ENCODE results near the gene PADI1.
"Not testable (repeated sequence)": the region's sequence is repeated elsewhere in the genome, so short reads cannot be mapped to it uniquely, and the experiment has no call there.

PADI1 gene

DNA sequence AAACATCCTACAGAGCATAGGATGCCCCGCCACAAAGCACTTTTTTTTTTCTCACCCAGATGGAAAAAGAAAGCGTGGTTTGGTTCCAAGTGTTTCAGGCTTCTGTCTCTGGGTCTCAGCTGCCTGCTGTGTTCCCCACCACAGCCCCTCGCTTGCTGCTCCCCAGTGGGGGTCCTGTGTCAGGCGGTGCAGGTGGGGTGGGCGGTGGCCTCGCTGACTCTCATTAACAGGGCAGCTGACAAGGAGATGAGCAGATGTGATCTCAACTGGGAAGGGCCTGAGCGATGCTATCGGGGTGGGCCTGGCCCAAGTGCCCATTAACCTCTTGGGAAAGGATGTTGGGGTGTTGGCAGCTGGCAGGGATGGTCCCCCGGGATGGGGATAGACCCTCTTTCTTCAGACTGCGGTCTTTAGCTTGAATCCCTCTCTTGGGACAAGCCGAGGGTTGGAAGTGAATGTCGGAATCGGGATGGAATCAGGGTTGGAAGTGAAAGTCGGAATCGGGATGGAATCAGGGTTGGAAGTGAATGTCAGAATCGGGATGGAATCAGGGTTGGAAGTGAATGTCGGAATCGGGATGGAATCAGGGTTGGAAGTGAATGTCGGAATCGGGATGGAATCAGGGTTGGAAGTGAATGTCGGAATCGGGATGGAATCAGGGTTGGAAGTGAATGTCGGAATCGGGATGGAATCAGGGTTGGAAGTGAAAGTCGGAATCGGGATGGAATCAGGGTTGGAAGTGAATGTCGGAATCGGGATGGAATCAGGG, 36.3 kb downstream of the PADI1 start:
- not testable (repeated sequence) for DNase-seq (ENCODE audit: low read depth)

DNA sequence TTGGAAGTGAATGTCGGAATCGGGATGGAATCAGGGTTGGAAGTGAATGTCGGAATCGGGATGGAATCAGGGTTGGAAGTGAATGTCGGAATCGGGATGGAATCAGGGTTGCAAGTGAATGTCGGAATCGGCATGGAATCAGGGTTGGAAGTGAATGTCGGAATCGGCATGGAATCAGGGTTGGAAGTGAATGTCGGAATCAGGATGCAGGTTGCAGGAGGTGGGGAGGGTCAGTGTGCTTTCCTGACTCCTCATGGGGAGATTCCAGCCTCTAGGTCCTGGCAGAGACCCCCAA, 36.8 kb downstream of the PADI1 start:
- DNase-seq (ENCODE audit: low read depth) = not testable (repeated sequence)

DNA sequence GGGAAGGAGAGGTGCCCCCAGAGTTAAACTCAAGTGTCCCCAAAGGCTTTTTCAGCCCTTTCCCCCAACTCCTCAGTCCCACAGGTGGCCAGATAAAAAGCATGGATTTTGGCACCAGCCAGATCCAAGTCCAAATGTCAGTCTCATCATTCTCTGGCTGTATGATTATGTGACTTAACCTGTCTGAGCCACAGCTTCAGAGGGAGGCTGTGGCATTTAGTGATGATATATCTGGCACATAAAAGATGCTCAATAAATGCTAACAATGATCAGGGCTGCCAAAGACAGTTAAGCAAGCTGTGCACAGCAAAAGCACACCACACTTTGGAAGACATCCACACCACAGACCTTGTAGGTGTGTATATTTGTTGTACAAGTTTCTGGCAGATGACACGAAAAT, 38.3 kb downstream of the PADI1 start:
- DNase-seq (ENCODE audit: low read depth) = no peak

DNA sequence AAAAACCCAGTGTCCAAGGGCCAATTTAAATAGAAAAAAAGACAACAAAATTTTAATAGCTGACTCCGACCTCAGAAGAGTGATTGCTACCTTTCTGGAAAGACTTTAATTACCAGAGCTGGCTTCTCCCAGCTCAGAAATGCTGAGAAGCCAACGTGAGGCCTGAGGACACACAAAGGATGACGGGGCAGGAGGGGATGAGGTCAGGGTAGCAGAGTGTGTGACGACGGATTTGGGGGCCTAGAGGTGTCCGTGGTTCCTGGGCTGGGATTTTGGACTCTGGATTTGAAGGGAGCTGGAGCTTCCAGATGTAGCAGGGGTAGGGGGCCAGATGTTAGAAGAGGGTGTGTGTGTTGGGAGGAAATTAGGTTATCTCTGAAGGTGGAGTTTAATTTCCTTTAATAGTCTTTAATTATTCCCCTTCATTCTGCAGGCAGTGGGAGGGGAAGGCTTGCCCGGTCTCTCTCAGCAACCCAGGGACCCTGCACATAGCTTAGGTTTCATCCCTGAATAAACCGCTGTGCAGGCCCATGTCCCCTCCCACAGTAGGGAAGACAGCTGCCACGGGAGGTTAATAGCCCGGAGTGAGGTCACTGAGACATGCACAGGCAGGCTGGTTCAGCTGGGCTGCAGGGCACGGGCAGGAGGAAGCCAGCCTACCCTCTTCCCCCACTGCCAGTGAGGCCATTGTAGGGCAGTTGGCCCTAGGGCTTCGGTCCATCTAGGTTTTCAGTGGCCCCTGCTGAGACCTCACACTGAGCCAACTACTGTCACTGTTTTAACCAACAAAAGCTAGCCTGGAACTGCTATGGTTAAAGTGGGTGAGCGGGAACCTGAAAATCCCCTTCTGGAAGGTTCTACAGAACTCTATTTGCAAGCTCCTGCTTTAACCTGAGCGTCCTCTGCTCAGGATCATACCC, 40.2 kb downstream of the PADI1 start:
- no peak for DNase-seq (ENCODE audit: low read depth)

DNA sequence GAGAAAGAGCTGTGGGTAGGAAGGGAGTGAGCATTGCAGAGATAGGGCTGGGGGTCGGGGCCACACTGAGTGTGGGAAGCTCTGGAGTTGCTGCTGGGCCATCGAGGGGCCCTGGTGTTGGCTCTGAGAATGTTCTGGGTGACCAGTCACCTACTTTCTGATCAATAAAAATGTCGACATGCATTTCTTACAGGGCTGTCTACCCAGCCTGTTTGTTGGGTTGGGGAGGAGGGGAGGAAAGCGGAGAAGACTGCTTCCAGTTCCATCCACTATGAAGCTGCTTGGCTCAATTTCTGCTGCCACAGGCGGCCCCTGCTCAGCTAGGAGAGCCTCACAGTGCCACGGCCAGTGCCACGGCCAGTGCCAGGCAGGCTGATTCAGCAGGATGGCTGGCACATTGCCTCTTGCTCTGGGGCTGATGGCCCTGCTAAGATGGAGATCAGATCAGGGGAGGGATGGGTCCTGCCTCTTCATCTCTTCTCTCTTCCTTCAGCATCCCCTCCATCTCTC, 40.9 kb downstream of the PADI1 start:
- no peak for DNase-seq (ENCODE audit: low read depth)

DNA sequence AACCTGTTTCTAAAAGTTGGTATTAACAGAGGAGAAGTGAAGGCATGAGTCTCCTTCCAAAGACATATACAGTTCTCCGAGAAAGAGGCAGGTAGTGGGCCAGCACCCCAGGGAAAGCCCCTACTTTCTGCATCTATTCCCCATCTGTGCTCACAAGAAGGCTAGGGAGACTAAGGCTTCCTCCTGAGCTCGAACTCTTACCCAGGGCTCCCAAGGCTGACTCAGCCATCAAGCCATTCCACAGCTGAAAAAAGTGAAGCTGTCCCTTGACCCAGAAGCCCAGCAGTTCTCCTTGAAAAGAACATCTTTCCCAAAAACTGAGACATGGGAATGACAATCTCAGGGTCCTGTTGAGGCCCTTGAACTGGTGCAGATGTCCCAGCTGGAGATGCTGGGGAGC, 42.0 kb downstream of the PADI1 start:
- DNase-seq (ENCODE audit: low read depth) = no peak

DNA sequence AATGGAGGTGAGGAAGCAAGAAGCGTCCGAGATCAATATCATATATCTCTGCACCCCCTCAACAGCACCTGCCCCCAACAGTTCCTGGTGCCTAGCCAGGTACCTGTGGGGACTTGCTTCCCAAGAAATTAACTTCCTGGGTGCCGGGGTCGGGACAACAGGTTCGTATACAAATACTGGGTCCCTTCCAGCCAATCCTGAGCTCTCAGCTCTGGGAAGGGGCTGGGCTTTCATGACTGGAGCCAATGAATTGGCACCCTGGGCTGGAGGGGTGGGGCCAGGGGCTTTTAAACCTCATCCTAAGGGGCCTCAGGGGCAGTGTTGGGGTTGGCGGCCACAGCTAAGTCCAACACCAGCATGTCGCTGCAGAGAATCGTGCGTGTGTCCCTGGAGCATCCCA, 43.9 kb downstream of the PADI1 start, which contains the start of gene PADI3:
TSS of gene PADI3 (plus strand) at position 318 of the 400 bp plus-strand sequence. CDS start at position 358, 40 bp downstream.
- DNase-seq (ENCODE audit: low read depth) = no peak

DNA sequence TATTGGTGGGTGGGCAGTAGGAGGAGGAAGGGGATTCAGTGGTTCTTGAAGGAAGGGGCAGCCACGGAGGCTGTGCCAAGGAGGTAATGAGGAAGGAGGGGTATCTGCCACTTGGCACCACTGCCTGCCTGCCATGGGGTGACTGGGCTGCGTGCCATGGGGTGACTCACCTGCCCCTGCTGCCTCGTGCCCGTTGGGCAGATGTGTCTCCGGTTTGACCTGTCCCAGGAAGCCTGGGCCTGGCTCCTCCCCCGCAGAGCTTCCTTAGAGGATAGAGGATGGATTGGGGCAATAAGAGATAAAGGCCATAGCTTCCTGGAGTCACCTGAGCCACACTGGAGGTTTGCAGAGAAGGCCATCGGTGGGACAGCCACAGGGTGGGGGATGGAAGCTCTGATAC, 45.7 kb downstream of the PADI1 start:
- no peak for DNase-seq (ENCODE audit: low read depth)

DNA sequence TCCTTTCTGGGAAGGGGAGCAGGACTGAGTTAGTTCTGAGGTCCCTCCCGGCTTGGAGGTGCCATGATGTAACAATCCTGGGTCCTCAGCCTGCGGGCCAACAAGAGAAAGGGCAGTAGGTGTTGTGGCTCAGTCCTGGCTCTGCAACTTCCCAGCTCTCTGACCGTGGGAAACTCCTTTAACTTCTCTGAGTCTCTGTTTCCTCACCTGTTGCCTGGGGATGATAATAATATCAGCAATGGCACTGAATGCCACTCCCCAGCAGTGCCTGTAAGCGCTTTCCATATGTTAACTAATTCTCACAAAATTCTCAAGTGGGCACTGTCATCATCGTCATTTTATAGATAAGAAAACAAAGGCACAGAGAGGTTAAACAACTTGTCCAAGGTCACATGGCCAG, 46.3 kb downstream of the PADI1 start:
- DNase-seq (ENCODE audit: low read depth) = no peak

DNA sequence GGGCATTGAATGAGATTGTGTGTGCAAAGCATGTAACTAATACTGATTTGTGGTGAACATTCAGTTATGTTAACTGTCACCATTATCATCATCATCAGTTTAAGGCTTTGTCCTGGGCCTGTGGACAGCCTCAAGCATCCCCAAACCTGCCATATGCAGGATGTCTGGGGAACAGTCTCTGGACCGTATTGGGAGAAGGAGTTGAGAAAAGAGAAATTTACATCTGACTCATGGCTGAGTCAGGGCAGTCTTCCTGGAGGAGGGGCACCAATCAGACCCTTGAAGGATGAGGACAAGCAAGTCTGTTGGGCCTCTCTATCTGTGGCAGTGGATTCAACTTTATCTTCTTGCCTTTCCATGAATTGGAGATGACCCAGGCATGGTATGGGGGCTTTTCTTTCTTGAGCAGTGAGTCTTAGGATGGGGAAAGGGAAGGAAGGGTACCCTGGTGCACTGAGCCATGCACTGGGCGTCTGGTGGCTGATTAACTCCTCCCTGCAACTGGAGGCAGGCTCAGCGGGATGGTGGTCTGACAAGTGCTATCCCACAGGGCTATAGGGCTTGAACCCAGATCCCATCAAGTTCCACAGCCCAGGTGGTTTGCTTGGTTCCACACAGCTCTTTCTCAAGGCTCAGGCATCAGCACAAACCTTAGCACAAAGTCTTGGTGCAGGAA, 46.9 kb downstream of the PADI1 start:
- DNase-seq (ENCODE audit: low read depth) = no peak

DNA sequence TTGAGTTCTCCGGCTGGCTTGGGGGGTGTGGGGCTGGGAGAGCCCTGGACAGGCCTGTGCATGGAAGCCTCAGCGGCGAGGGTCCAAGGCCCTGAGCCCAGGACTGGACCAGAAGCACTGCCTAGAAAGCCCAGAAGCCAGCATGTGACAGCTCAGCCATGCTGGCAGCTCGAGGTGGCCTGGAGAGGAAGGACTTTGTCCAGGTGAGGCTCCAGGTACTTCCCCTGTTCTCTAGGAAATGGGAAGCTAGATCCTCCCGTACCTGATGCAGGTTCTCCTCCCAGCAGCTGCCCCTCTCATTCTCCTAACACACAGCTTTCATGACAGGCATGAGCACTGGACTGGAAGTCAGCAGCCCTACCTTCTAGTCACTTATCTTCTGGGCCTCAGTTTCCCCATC, 50.4 kb downstream of the PADI1 start:
- no peak for DNase-seq (ENCODE audit: low read depth)

DNA sequence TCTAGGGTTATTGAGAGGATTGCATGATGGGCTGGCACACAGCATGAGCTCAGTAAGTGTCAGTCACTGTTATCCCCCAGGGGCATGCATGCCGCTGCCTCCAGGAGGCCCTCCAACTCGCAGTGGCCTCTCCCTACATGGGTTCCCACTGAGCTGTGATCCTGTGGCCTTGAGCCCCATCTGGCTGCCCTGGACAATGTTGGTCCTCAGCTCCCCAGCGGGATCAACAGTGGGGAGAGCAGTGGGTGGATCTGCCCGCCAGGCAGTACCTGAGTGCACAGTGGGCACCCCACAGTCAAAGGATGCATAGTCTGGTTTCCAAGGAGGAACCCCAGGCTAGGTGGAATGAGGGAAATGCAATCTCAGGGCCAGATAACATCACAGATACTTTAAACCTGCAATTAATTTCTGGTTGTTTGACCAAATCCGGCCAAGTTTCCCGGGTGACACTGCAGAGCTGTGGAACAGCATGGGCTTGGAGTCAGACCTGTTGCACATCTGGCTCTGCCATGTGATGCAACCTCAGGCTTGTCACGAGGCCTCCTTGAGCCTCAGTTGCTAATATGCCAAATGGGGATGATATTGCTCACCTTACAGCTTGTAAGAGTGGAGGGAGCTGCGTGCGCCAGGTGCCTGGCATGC, 53.3 kb downstream of the PADI1 start:
- no peak for DNase-seq (ENCODE audit: low read depth)

DNA sequence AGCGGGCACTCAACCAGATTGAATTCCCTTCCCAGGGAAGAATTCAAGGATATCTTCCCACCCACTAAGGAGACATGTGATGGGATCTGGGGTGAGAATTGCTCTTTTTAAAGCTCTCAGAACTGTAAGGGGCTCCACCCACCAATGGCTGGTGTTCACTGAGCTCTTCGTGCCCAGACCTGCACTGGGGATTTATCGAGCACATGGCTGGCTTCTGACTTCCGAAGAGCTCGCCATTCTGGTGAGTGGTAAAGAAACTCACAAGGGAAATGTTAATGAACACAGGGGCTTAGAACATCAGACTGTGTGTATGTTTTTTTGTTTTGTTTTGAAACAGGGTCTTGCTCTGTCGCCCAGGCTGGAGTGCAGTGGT, 53.8 kb downstream of the PADI1 start:
- DNase-seq (ENCODE audit: low read depth) = no peak

DNA sequence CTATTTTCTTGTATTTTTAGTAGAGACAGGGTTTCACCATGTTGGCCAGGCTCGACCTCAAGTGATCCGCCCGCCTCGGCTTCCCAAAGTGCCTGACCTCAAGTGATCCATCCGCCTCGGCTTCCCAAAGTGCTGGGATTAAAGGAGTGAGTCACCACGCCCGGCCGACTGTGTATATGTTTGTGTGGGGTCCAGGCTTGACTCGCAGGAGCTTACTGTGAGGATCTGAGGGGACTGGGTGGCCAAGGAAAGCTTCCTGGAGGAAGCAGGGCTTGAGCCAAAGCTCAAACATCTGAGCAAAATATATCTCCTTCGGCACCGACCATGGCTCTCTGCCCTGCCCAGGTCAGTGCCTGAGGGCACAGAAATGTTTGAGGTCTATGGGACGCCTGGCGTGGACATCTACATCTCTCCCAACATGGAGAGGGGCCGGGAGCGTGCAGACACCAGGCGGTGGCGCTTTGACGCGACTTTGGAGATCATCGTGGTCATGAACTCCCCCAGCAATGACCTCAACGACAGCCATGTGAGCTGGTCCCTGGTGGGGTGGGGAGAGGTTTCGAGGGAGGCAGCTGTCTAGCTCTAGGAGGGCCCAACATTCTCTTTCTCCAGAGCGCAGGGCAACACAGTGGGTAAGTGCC, 54.4 kb downstream of the PADI1 start:
- DNase-seq (ENCODE audit: low read depth) = no peak

DNA sequence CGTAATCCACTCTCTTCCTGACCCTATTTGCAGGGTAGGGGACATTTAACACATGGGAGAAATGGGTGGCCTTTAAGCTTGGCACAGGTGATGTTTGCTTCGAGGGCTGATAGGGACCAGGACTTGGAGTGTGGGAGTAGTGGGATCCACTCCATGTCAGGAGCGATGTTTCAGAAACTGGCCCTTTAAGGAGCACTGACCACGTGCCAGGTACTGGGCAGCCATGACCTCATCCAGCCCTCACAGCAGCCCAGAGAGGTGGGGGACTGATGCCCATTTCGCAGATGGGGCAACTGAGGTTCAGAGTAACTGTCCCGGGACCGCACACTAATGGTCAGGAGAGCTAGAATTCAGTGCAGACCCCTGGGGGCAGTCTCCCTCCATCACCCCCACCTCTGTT, 55.3 kb downstream of the PADI1 start:
- no peak for DNase-seq (ENCODE audit: low read depth)

DNA sequence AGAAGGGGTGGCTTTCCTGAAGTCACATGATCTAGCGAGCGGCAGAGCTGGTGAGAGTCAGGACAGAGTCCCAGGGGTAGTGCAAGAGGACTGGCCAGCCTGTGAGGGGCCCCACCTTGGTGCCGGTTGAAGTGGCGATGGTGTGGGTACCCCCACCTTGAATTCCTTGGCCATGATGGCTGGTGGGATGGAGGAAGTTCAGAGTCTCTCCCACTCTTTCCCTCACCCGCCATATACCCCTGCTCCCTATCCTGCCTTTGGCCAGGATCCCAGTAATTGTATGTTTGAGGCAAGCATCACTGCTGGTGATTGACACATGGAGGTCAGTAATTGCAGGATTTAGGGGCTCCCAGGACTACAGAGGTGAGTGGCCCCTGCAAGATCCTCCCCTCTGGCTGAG, 55.8 kb downstream of the PADI1 start:
- no peak for DNase-seq (ENCODE audit: low read depth)

DNA sequence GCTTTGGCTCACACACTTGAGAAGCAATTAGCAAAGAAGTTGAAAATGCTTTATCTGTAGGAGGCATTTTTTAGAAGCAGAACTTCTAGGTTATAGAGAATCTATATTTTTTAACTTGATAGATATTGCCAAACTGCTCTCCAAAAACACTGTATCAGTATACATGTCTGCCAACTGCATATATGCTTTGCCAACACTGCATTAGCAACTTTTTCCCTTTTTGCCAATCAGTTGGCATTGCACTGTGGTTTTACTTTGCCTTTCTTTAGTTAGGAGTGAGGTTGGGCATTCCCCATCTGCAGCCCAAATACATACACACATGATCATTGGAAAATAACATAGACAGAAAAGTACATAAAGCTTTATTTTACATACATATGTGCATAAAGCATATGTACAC, 59.0 kb downstream of the PADI1 start:
- DNase-seq (ENCODE audit: low read depth) = no peak

DNA sequence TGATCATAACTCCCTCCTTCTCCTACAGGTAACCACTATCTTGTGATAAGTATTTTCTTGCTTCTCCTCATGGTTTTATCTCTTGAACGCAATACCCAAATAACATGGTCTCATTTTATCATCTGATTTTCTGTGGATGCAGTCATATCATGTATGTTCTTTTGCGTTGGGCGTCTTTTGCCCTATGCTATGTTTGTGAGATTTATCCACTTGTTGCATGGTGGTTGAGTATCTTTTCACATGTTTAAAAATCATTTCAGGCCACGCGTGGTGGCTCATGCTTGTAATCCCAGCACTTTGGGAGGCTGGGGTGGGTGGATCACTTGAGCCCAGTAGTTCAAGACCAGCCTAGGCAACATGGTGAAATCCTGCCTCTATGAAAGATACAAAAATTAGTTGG, 59.5 kb downstream of the PADI1 start:
- DNase-seq (ENCODE audit: low read depth) = no peak

DNA sequence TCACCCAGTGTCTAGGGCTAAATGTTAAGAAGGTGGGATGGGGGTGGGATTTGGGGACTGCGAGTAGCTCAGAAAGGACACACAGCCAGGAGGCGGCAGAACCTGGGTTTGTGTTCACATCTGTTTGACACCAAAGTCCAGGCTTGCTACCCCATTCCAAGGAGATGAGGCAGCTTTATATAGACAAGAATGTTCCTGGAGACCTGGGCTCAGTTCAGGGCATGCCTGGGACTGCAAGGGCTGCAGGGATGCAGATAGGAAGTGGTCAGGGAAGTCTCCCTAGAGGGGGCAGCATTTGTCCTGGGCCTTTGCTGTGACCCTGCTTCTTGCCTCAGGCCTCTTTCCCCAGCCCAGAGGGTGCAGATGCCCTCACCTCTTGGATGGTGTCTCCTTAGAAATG, 60.2 kb downstream of the PADI1 start:
- no peak for DNase-seq (ENCODE audit: low read depth)

DNA sequence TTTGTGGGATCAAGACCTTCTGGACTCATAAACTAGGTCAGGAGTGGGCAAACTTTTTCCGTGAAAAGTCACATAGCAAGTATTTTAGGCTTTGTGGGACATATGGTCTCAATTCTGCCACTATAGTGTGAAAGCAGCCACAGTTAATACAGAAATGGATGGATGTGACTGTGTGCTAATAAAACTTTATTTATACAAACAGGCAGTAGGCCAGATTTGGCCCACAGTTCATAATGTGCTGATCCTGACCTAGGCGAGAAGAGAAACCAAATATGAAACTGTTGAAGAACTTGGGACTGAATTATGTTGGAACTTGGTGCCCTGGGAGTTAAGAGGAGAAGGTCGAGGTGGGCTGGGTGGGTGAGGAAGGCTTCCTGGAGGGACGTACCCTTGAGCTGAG, 61.0 kb downstream of the PADI1 start:
- no peak for DNase-seq (ENCODE audit: low read depth)

DNA sequence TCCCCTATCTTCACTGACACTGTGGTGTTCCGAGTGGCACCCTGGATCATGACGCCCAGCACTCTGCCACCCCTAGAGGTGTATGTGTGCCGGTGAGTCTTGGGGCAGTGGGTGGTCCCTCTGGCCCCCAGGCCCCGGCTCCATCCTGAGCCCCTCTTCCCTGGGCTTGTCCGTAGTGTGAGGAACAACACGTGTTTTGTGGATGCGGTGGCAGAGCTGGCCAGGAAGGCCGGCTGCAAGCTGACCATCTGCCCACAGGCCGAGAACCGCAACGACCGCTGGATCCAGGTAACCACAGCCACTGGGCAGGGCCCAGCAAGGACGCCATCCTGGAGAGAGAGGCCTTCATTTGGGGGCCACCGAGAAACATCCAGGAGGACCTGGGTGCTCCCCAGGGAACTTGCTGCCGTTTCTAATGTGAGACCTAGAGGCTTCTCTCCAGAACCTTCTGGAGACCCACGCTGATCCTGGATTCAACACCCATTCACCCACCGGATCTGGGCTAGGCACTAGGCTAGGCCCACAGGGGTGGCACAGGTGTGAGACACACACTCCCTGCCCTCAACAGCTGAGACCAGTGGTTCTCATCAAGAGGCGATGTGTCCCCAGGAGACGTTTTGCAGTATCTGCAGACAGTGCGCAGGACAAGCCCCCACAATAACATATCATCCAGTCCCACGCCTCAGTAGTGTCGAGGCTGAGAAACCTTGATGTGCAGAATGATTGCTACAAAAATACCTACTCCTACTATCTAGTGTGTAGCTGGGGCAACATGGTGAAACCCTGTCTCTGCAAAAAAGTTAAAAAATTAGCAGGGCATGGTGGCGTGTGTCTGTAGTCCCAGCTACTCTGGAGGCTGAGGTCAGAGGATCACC, 66.2 kb downstream of the PADI1 start:
- no peak for DNase-seq (ENCODE audit: low read depth)

All from activated T-cell treated with anti-CD3 and anti-CD28 coated beads for 1 hour (primary cell).